ENCODE data around the gene LPP. TPM values are rescaled to one million over a fixed set of nuclear protein-coding genes. Genes with fewer than 3 reads are reported as not detected.

LPP gene
- total and polyA plus RNA-seq, 9 of the 15 experiments (the other 6 are each of a cell fraction or from before 2014, with no cell fraction given) = 0.07 to 0.18 TPM; not detected in 7

GRCh38 chr3:188241883-188242282 is 87.9 kb downstream of the LPP start (continued):
- TF ChIP-seq MAFG (tag; conservative IDR thresholded peaks at IDR 0.05) = no peak
- no peak for TF ChIP-seq SIN3B (IDR thresholded peaks at IDR 0.05; ENCODE audit: low read depth)
- no peak for TF ChIP-seq CCAR2 (IDR thresholded peaks at IDR 0.05; ENCODE audit: low read depth, low read length)
- no peak for TF ChIP-seq POLR2A (conservative IDR thresholded peaks at IDR 0.05)
- no peak for TF ChIP-seq NCOA6 (IDR thresholded peaks at IDR 0.05)

- H3K79me2 ChIP-seq (ENCODE audit: control insufficient read depth, insufficient read depth, low read length) = no peaks in the 10 kb centered on the region
- no peaks in the 10 kb centered on the region for H3K9me3 ChIP-seq (replicated peaks; ENCODE audit: control insufficient read depth, insufficient read depth, low read depth, low read length)
- H2AFZ ChIP-seq (ENCODE audit: low read depth, low read length) = no peak overlapping the region
- 0% methylated on average over 3 of the region's 3 CpGs for WGBS (ENCODE audit: insufficient coverage, low coverage, missing lambda C conversion rate)
- no peak overlapping the region for H3K9ac ChIP-seq (ENCODE audit: insufficient read depth in 1 of 2, low read depth in 2 of 2, low read length in 2 of 2)
- no peak for DNase-seq (ENCODE audit: extremely low read depth in 1 of 4, low spot score in 3 of 4)
- no peaks in the 10 kb centered on the region for H3K27me3 ChIP-seq (ENCODE audit: control insufficient read depth in 2 of 2, insufficient read depth in 2 of 2, low read length in 2 of 2)
- no peak for ATAC-seq
- BruUV-seq (replicated peaks) = no TSS peak
- H3K36me3 ChIP-seq (ENCODE audit: control insufficient read depth, insufficient read depth, low read length) = no peaks in the 10 kb centered on the region
- in situ Hi-C loops (cut with MboI) = no loop called here
- no peaks in the 10 kb centered on the region for H3K4me1 ChIP-seq (replicated peaks in 1 of 2; ENCODE audit: control insufficient read depth in 2 of 2, insufficient read depth in 2 of 2, low read length in 2 of 2)
- no peak for FAIRE-seq
- no peaks in the 10 kb centered on the region for H3K9me1 ChIP-seq (ENCODE audit: control insufficient read depth, insufficient read depth, low read length)
- no peaks in the 10 kb centered on the region for H4K20me1 ChIP-seq (replicated peaks; ENCODE audit: control insufficient read depth, insufficient read depth, low read length)
- intact Hi-C loops (cut with micrococcal nuclease) = no loop called here
- no peak overlapping the region for H3K27ac ChIP-seq (ENCODE audit: extremely low read depth, low read depth, low read length)
- H3K4me3 ChIP-seq = no peak overlapping the region
- ChIA-PET CTCF (ENCODE audit: low intra/inter-chr PET ratio) (no interaction called here), POLR2A (no interaction called here)
- H3K4me2 ChIP-seq (ENCODE audit: insufficient read depth, low read length) = no peak overlapping the region
- TF ChIP-seq SRF (CRISPR knock-in tag; IDR thresholded peaks at IDR 0.05) (no peak), MEF2A (IDR thresholded peaks at IDR 0.05; ENCODE audit: control insufficient read depth, low read depth, low read length) (no peak), KAT2B (IDR thresholded peaks at IDR 0.05; ENCODE audit: low read depth, low read length) (no peak), CEBPG (CRISPR knock-in tag; IDR thresholded peaks at IDR 0.05) (no peak), CEBPG (tag; conservative IDR thresholded peaks at IDR 0.05 in 1 of 2, IDR thresholded peaks at IDR 0.05 in 1 of 2) (no peak), CREM (IDR thresholded peaks at IDR 0.05; ENCODE audit: low read depth) (no peak), SOX6 (IDR thresholded peaks at IDR 0.05) (no peak), STAG1 (CRISPR knock-in tag; IDR thresholded peaks at IDR 0.05; ENCODE audit: borderline replicate concordance) (no peak), NR4A1 (CRISPR knock-in tag; IDR thresholded peaks at IDR 0.05) (no peak), NR4A1 (tag; IDR thresholded peaks at IDR 0.05) (no peak), ZNF584 (CRISPR knock-in tag; IDR thresholded peaks at IDR 0.05; ENCODE audit: low read depth) (no peak), ATF3 (IDR thresholded peaks at IDR 0.05) (no peak), ATF3 (CRISPR knock-in tag; conservative IDR thresholded peaks at IDR 0.05) (no peak), NCOA6 (IDR thresholded peaks at IDR 0.05) (no peak), ZBTB7A (IDR thresholded peaks at IDR 0.05; ENCODE audit: borderline replicate concordance, control insufficient read depth, low read depth, low read length) (no peak), E2F5 (CRISPR knock-in tag; IDR thresholded peaks at IDR 0.05) (no peak), MLX (CRISPR knock-in tag; conservative IDR thresholded peaks at IDR 0.05) (no peak)
These were observed 88.6 kb downstream of the LPP start for GRCh38 chr3:188242436-188243123.

All from K562 (cell line).